RWPE1 (cell line): Measurements from ENCODE around the gene POLR2I.

Experiments
- CTCF ChIA-PET: fragments of 350-600 bp; sonication (Branson Sonifier 250); formaldehyde crosslinking; extraction: SDS; loops from one replicate; lab custom pipeline; 2021; lab: Yijun Ruan, JAX
- POLR2A ChIA-PET: fragments of 400-600 bp; formaldehyde crosslinking; extraction: SDS; loops from one replicate; lab custom pipeline; 2020; ENCODE audit warnings: antibody characterized with exemption; ENCODE audit not compliant: low non-redundant PET; lab: Yijun Ruan, JAX
- DNase-seq: peaks from one replicate; pipeline ENCODE4 v3.0.0; 2012; ENCODE audit warnings: low spot score
- H3K27ac ChIP-seq: fragments of 450-650 bp; 2 replicates; pipeline ENCODE4 v1.5.1; 2017
- TF ChIP-seq, protein P1 (sequence below): fragments of 450-650 bp; conservative IDR thresholded peaks from 2 replicates; pipeline ENCODE4 v1.5.1; 2017; ENCODE audit warnings: low read depth, mild to moderate bottlenecking

The POLR2I gene

DNA sequence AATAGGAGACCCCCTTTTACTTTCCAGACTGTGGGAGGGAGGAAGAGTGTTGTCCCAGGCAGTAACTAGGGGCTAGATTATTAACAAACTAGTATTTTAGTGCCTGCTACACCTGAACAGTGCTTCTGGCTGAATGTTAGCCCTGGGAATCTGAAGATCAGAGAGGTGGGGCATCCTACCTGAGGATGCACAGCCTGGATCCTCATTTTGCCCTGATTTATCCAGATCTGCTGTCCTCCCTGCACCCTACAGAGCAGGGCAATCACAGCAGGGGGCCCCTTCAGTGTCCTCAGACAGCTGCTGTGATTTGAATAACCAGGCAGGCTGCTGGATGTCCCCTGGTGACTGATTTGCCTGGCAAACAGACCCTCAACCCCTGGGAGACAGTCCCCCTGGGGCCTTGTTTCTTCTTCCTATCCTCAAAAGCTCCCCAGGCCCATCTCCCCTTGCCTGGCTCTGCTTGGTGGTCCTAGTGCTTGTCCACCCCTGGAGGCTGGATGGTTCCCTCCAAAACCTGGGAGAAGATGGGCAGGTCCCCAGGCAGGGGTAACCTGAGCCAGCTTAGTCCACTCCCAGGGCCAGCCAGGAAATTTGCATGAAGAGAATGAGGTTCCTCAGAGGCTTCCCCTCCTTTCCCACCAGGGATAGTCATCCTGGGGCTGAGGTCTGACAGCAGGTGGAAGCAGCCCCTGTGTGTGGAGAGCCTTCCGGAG lies 4.0 kb downstream of the POLR2I start, which contains the start of gene OVOL3:
Gene OVOL3, plus strand, starts transcription at position 657 of the 713 bp plus-strand sequence. CDS start 60 bp downstream, outside the sequence.
- TF ChIP-seq, protein P1, sequence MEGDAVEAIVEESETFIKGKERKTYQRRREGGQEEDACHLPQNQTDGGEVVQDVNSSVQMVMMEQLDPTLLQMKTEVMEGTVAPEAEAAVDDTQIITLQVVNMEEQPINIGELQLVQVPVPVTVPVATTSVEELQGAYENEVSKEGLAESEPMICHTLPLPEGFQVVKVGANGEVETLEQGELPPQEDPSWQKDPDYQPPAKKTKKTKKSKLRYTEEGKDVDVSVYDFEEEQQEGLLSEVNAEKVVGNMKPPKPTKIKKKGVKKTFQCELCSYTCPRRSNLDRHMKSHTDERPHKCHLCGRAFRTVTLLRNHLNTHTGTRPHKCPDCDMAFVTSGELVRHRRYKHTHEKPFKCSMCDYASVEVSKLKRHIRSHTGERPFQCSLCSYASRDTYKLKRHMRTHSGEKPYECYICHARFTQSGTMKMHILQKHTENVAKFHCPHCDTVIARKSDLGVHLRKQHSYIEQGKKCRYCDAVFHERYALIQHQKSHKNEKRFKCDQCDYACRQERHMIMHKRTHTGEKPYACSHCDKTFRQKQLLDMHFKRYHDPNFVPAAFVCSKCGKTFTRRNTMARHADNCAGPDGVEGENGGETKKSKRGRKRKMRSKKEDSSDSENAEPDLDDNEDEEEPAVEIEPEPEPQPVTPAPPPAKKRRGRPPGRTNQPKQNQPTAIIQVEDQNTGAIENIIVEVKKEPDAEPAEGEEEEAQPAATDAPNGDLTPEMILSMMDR: no peak
- peak within 1 kb of the TSS; percentile 18; the same call in 1 of the 2 replicates for H3K27ac ChIP-seq
- ChIA-PET POLR2A (no interaction called here), CTCF (no interaction called here)
- DNase-seq: no peak

GRCh38 chr19:36108684-36109083 lies 6.0 kb downstream of the POLR2I start:
- no peak for DNase-seq
- TF ChIP-seq, protein P1: no peak
- POLR2A ChIA-PET: no interaction called here
- peak overlapping the region; percentile 5; the same call in 1 of the 2 replicates for H3K27ac ChIP-seq
- CTCF ChIA-PET: no interaction called here

- TF ChIP-seq, protein P1: no peak
- ChIA-PET CTCF (no interaction called here), POLR2A (no interaction called here)
- peak overlapping the region; percentile 40; the same call in 1 of the 2 replicates for H3K27ac ChIP-seq
- no peak for DNase-seq
Measured at GRCh38 chr19:36106991-36107390, 7.7 kb downstream of the POLR2I start.

DNA sequence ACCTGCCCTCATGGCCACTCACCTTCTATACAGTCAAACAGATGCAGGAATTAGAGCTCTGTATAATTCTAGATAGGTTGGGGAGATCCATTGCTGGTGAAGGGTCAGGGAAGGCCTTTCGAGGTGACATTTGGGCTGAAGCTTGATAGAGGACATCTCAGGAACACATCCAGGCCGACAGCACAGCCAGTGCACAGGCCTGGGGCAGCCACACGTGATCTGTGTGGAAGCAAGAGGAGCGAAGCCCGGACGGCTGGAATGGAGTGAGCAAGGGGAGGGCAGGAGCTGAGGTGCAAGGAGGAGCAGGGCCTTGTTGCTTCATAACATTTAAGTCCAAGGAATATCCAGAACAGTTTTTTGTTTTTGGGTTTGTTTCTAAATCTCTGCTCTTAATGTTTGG lies 8.2 kb downstream of the POLR2I start:
- CTCF ChIA-PET: no interaction called here
- TF ChIP-seq, protein P1: no peak
- no peak for DNase-seq
- H3K27ac ChIP-seq: peak overlapping the region; percentile 40
- POLR2A ChIA-PET: no interaction called here

GRCh38 chr19:36103842-36104552 lies 10.7 kb downstream of the POLR2I start:
- ChIA-PET CTCF (no interaction called here), POLR2A (no interaction called here)
- DNase-seq: no peak
- peak overlapping the region; percentile 40 for H3K27ac ChIP-seq
- TF ChIP-seq, protein P1: no peak

DNA sequence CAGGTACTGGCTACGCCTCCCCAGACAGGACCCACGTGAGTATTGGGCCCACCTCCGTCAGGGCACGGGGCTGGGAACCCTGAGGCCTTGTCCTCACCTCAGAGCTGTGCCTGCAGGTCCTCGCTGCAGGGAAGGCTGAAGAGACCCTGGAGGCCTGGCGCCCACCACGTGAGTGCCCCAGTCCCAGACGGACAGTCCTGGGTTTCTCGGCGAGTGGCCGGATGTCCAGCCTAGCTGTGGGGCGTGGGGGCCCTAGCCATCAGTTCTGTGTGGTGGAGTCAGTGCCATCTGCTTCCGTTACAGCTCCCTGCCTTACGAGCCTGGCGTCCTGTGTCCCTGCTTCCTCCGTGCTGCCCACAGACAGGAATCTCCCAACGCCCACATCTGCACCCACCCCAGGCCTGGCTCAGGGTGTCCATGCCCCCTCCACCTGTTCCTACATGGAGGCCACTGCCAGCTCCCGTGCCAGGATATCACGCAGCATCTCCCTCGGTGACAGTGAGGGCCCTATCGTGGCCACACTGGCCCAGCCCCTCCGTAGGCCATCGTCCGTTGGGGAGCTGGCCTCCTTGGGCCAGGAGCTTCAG lies 11.5 kb downstream of the POLR2I start:
- H3K27ac ChIP-seq: no peak overlapping the region; the same call in 1 of the 2 replicates
- POLR2A ChIA-PET: no interaction called here
- CTCF ChIA-PET: interaction anchor here (0.8 kb wide), 1 partner anchor 11 kb away, joined by 4 read pairs; no protein-coding TSS in a partner anchor
- TF ChIP-seq, protein P1: no peak
- DNase-seq: no peak
